HG03175 (cell line): ENCODE data around the gene RER1.
"Not testable (repeated sequence)": the region's sequence is repeated elsewhere in the genome, so short reads cannot be mapped to it uniquely, and the experiment has no call there.

Experiments
- ATAC-seq: cut with Tn5 transposase; IDR thresholded peaks from one replicate; pipeline ENCODE4 v1.9.1; 2021; ENCODE audit warnings: mild to moderate bottlenecking, moderate library complexity; ENCODE audit not compliant: unreplicated experiment

RER1 gene

DNA sequence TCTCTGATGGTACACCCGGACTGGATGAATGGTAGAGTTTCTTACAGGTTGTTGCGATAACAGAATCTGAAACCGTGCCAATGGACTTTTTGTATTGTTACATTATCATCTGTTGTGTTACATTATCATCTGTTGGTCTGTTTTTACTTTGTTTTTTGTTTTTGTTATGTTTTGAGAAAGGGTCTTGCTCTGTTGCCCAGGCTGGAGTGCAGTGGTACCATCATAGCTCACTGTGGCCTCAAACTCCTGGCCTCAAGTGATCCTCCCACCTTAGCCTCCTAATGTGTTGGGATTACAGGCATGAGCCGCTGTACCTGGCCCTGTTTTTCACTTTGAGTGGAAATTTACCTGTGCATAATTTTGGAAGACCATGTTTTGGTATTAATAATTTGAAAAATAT is 30.9 kb downstream of the RER1 start:
- no peak for ATAC-seq

- ATAC-seq = no peak
Measured at GRCh38 chr1:2425892-2426291, 34.3 kb downstream of the RER1 start.

DNA sequence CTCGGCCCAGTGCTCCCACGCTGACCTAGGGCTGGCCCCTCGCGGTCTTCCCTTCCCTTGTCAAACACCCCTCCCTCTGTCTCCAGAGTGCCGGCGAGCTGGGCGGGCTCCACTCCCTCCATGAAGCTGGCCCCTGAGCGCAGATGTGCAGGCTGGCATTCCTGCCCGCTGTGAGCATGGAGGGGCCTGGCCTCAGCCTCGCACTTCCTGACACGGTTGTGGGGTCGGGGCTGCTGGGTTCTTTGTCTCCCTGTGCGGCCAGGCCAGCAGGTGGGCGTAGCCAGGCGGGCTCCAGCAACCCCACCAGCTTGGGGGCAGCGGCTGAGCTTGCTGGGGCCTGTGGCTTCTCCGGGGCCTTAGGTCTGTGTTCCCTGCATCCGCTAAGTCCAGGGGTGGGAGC is 34.9 kb downstream of the RER1 start:
- ATAC-seq = no peak

DNA sequence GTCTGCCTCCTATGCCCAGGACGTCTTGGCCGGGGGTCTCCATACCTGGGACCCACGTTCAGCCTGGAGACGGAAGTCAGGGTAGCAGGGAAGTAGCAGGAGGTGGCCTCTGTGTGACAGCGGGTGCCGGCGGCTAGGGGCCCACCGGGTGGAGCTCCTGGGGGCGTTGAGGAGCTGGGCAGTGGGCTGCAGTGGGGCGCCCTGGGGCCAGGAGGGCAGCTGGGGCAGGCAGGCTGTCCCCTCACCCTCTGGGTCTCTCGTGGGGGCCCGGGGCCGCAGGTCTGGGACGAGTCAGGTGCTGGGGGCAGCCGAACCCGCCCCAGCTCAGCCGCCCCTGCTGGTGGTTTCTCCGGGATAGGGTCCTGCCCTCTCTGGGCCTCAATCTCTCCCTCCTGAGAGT is 35.4 kb downstream of the RER1 start:
- ATAC-seq = no peak

DNA sequence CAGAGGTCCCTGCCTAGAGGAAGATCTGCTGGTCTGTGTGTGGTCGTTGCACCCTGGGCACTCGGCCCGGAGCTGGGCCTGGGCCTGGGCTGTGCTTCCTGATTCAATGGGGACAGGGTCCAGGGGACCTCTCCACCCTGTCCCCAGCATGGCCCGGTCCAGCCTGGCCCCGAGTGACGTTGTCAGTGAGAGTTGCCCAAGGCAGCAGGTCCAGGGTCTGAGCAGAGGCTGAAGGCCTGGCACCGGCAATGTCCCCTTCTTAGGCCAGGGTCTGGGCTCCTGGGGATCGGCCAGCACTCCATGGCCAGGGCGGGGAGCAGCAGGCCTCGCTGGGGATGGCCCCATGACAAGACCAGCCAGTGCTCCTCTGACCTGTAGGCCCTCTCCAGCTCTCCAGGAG is 36.3 kb downstream of the RER1 start:
- no peak for ATAC-seq

GRCh38 chr1:2428490-2428889 is 36.8 kb downstream of the RER1 start:
- no peak for ATAC-seq

- ATAC-seq = no peak
Measured at GRCh38 chr1:2429780-2430591, 38.3 kb downstream of the RER1 start.

GRCh38 chr1:2430592-2430973 is 38.9 kb downstream of the RER1 start:
- no peak for ATAC-seq

GRCh38 chr1:2431103-2431502 is 39.5 kb downstream of the RER1 start:
- ATAC-seq = no peak

- ATAC-seq = no peak
Measured at GRCh38 chr1:2431518-2431917, 39.9 kb downstream of the RER1 start.

- no peak for ATAC-seq
Measured at GRCh38 chr1:2432441-2432844, 40.8 kb downstream of the RER1 start.

DNA sequence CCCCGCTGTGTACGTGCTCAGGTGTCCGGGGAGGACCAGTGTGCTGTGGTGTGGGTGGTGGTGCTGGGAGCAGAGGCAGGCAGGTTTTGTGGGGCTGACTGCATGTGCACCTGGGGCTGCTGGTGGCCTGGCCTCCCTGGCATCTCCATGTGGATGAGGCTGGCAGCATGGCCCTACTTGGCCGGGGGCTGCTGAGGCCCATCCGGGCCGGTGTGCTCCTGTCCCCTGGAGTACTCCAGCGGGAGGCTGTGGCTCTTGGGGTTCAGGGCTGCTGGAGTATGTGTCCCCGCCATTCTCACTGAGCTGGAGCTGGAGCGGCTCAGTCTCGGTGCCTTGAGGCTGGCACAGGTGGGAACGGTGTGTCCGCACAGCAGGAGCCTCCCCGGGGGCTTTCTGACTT is 41.6 kb downstream of the RER1 start:
- no peak for ATAC-seq

- no peak for ATAC-seq
Measured at GRCh38 chr1:2433936-2434655, 42.5 kb downstream of the RER1 start.

GRCh38 chr1:2435091-2435490 is 43.5 kb downstream of the RER1 start:
- ATAC-seq = no peak

GRCh38 chr1:2435746-2436355 is 44.2 kb downstream of the RER1 start:
- no peak for ATAC-seq

GRCh38 chr1:2436876-2437275 is 45.2 kb downstream of the RER1 start:
- ATAC-seq = no peak

DNA sequence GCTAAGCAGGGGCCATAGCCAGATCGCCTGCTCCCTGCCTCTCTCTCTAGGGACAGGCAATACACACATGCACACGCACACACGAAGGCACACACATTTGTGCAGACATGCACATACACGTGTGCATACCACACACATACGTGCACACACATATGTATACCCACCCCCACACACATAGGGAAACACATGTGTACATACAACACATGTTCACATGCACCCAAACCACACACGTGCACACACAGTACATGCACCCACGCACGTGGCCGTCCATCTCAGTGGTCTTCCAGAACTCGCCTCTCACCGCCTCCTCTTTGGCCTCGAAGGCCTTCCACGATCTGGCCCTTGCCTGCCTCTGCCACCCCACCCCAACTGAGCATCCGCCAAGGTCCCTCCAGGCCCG is 46.0 kb downstream of the RER1 start:
- no peak for ATAC-seq

DNA sequence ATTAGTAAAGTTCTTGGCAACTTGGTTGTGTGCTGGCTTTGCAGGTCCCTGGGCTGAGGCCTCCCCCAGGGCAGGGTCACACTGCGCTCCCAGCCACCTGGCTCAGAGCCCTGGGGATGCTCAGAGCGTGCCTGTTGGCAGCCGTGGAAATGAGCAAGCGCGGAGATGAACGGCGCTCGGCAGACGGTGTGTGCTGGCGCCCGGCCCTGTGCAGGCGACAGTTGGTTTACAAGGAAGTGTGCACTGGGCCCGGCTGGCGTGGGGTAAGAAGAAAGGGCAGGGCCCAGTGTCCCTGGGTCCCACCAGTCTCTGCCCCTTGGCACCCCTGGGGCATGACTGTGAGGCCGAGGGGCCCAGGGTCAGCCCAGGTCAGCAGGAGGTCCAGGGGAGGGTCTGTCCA is 46.4 kb downstream of the RER1 start:
- ATAC-seq = no peak

DNA sequence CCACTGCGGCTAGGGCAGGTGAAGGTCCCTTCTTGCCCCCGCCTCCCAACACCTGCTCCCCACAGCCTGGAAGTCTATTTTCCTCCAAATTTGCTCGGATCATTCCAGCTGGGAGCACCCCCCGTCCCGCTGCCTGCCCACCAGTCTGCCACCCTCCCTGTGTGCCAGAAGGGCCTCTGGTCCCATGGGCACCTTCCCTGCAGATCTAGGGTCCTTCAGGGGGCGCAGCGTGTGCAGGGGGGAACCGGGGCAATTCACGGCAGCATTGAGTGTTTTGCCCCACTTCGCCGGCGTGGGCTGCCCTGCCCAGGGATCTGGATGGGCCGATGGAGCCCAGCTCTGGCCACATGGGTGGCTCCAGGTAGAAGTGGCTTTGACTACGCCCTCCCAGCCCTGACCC is 47.0 kb downstream of the RER1 start:
- ATAC-seq = no peak

DNA sequence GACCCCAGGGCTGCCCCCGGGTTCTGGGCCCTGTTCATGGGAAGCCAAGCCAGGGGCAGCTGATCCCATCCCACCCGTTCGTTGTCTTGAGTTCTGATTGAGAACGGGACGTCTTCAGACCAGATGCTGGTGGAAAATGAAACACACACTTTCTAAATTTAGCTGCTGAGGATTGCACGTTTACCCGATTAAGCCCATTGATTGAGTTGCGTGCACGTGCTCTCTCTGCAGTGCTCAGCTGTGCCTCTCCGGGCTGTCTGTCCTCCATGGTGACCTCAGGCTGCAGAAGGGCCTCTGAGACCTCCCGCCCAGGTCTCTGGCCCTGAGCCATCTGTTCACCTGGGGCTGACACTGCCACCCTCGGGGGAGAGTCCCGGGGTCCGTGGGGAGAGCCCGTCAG is 47.7 kb downstream of the RER1 start:
- ATAC-seq = no peak

GRCh38 chr1:2440346-2440745 is 48.7 kb downstream of the RER1 start:
- not testable (repeated sequence) for ATAC-seq

DNA sequence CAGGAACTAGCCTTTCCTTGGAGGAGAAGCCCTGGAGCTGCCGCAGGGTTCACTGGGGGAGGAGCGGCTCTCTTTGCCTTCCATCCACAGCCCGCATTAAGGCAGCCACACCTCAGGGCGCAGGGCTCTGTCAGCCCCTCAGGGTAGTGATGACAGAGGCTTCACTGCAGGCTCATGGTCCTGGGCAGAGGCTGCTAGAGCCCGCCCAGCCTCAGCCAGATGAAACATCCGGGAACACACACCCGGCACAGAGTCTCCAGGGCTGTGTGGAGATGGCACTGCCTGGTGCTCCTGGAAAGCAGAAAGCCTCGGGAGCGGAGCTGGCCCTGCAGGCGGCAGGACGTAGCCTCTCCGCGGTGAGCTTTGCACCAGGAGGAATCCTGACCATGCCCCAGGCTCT is 50.1 kb downstream of the RER1 start:
- ATAC-seq = no peak
